ENCODE measurements around the gene TMIGD3.
A peak's percentile ranks its signal among the peaks of the same experiment; 100 is the strongest.

TMIGD3 gene

DNA sequence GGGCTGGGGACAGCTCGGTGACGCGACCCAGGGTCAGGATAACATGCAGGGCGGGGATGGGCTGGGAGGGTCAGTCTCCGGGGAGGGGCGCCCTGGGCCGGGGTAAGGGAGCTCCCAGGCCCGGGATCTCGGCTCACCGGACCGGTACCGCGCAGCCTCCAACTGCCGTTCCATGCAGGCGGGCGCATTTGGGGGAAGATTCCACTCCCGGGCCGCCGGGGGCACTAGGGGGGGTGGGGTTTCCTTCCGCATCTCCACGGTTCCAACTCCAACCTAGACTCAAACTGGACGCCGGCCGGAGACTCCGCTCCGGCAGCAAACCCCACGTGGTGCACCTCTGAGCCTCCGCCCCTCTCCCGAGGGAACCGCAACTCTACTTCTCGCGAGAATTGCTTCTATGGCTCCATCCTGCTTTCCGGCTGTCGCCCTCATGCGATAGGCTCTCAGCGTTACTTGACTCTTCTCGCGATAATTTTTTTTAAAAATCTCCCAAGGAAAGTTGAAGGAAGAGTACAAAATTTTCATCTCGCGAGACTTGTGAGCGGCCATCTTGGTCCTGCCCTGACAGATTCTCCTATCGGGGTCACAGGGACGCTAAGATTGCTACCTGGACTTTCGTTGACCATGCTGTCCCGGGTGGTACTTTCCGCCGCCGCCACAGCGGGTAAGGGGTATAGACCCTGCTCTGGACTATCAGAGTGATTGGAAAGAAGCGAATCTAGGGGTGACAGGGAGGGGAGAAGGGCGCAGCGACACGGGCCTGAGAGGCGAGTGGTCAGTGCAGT, 54.3 kb downstream of the TMIGD3 start, which contains the start of the genes ATP5PB and WDR77 (continued):
- TF ChIP-seq, protein P1, sequence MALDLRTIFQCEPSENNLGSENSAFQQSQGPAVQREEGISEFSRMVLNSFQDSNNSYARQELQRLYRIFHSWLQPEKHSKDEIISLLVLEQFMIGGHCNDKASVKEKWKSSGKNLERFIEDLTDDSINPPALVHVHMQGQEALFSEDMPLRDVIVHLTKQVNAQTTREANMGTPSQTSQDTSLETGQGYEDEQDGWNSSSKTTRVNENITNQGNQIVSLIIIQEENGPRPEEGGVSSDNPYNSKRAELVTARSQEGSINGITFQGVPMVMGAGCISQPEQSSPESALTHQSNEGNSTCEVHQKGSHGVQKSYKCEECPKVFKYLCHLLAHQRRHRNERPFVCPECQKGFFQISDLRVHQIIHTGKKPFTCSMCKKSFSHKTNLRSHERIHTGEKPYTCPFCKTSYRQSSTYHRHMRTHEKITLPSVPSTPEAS (tag by site-specific recombination; IDR thresholded peaks at IDR 0.05): no peak
- TF ChIP-seq HOXA7 (CRISPR knock-in tag; IDR thresholded peaks at IDR 0.05; ENCODE audit: borderline replicate concordance): no peak
- TF ChIP-seq, protein P2, sequence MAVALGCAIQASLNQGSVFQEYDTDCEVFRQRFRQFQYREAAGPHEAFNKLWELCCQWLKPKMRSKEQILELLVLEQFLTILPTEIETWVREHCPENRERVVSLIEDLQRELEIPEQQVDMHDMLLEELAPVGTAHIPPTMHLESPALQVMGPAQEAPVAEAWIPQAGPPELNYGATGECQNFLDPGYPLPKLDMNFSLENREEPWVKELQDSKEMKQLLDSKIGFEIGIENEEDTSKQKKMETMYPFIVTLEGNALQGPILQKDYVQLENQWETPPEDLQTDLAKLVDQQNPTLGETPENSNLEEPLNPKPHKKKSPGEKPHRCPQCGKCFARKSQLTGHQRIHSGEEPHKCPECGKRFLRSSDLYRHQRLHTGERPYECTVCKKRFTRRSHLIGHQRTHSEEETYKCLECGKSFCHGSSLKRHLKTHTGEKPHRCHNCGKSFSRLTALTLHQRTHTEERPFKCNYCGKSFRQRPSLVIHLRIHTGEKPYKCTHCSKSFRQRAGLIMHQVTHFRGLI (tag by site-specific recombination; IDR thresholded peaks at IDR 0.05): 0 out of 2 replicates have a peak, but pooled peaks have one; percentile 10
- TF ChIP-seq, protein P3, sequence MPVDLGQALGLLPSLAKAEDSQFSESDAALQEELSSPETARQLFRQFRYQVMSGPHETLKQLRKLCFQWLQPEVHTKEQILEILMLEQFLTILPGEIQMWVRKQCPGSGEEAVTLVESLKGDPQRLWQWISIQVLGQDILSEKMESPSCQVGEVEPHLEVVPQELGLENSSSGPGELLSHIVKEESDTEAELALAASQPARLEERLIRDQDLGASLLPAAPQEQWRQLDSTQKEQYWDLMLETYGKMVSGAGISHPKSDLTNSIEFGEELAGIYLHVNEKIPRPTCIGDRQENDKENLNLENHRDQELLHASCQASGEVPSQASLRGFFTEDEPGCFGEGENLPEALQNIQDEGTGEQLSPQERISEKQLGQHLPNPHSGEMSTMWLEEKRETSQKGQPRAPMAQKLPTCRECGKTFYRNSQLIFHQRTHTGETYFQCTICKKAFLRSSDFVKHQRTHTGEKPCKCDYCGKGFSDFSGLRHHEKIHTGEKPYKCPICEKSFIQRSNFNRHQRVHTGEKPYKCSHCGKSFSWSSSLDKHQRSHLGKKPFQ (tag by site-specific recombination; IDR thresholded peaks at IDR 0.05): no peak
- no peak for TF ChIP-seq ZNF266 (tag by site-specific recombination; IDR thresholded peaks at IDR 0.05; ENCODE audit: low read depth)
- peak; percentile 56 for TF ChIP-seq ZXDB (tag by site-specific recombination; IDR thresholded peaks at IDR 0.05)
- no peak for TF ChIP-seq ZNF791 (tag by site-specific recombination; IDR thresholded peaks at IDR 0.05)
- TF ChIP-seq, protein P4, sequence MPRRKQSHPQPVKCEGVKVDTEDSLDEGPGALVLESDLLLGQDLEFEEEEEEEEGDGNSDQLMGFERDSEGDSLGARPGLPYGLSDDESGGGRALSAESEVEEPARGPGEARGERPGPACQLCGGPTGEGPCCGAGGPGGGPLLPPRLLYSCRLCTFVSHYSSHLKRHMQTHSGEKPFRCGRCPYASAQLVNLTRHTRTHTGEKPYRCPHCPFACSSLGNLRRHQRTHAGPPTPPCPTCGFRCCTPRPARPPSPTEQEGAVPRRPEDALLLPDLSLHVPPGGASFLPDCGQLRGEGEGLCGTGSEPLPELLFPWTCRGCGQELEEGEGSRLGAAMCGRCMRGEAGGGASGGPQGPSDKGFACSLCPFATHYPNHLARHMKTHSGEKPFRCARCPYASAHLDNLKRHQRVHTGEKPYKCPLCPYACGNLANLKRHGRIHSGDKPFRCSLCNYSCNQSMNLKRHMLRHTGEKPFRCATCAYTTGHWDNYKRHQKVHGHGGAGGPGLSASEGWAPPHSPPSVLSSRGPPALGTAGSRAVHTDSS (tag by site-specific recombination; IDR thresholded peaks at IDR 0.05): no peak
- peak; percentile 55; the same call in 1 of the 2 replicates for TF ChIP-seq GLIS2 (tag by site-specific recombination; IDR thresholded peaks at IDR 0.05)
- no peak for TF ChIP-seq ZNF112 (tag by site-specific recombination; IDR thresholded peaks at IDR 0.05)
- TF ChIP-seq ZNF404 (tag by site-specific recombination; IDR thresholded peaks at IDR 0.05): no peak
- no peak for TF ChIP-seq ZNF548 (tag by site-specific recombination; IDR thresholded peaks at IDR 0.05)
- no peak for TF ChIP-seq RBAK (tag by site-specific recombination; IDR thresholded peaks at IDR 0.05)
- TF ChIP-seq ZNF350 (tag by site-specific recombination; IDR thresholded peaks at IDR 0.05): no peak
- no peak for TF ChIP-seq ZNF433 (tag by site-specific recombination; IDR thresholded peaks at IDR 0.05; ENCODE audit: low read depth)
- TF ChIP-seq ZNF394 (tag by site-specific recombination; IDR thresholded peaks at IDR 0.05; ENCODE audit: borderline replicate concordance): peak; percentile 46; the same call in 1 of the 2 replicates
- TF ChIP-seq, protein P5, sequence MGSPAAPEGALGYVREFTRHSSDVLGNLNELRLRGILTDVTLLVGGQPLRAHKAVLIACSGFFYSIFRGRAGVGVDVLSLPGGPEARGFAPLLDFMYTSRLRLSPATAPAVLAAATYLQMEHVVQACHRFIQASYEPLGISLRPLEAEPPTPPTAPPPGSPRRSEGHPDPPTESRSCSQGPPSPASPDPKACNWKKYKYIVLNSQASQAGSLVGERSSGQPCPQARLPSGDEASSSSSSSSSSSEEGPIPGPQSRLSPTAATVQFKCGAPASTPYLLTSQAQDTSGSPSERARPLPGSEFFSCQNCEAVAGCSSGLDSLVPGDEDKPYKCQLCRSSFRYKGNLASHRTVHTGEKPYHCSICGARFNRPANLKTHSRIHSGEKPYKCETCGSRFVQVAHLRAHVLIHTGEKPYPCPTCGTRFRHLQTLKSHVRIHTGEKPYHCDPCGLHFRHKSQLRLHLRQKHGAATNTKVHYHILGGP (tag by site-specific recombination; IDR thresholded peaks at IDR 0.05): no peak
- TF ChIP-seq, protein P6, sequence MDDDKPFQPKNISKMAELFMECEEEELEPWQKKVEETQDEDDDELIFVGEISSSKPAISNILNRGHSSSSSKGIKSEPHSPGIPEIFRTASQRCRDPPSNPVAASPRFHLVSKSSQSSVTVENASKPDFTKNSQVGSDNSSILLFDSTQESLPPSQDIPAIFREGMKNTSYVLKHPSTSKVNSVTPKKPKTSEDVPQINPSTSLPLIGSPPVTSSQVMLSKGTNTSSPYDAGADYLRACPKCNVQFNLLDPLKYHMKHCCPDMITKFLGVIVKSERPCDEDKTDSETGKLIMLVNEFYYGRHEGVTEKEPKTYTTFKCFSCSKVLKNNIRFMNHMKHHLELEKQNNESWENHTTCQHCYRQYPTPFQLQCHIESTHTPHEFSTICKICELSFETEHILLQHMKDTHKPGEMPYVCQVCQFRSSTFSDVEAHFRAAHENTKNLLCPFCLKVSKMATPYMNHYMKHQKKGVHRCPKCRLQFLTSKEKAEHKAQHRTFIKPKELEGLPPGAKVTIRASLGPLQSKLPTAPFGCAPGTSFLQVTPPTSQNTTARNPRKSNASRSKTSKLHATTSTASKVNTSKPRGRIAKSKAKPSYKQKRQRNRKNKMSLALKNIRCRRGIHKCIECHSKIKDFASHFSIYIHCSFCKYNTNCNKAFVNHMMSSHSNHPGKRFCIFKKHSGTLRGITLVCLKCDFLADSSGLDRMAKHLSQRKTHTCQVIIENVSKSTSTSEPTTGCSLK (tag by site-specific recombination; IDR thresholded peaks at IDR 0.05): no peak
- TF ChIP-seq ZNF423 (tag by site-specific recombination; IDR thresholded peaks at IDR 0.05): no peak
- no peak for TF ChIP-seq REPIN1 (tag by site-specific recombination; IDR thresholded peaks at IDR 0.05; ENCODE audit: low read depth)
- no peak for TF ChIP-seq ZNF701 (tag by site-specific recombination; IDR thresholded peaks at IDR 0.05)
- peak; percentile 94 for TF ChIP-seq ZBTB17 (tag by site-specific recombination; IDR thresholded peaks at IDR 0.05)
- no peak; the same call in 1 of the 2 replicates for TF ChIP-seq ZNF24 (tag by site-specific recombination; IDR thresholded peaks at IDR 0.05)
- TF ChIP-seq FEZF1 (tag by site-specific recombination; IDR thresholded peaks at IDR 0.05): no peak
- TF ChIP-seq, protein P7, sequence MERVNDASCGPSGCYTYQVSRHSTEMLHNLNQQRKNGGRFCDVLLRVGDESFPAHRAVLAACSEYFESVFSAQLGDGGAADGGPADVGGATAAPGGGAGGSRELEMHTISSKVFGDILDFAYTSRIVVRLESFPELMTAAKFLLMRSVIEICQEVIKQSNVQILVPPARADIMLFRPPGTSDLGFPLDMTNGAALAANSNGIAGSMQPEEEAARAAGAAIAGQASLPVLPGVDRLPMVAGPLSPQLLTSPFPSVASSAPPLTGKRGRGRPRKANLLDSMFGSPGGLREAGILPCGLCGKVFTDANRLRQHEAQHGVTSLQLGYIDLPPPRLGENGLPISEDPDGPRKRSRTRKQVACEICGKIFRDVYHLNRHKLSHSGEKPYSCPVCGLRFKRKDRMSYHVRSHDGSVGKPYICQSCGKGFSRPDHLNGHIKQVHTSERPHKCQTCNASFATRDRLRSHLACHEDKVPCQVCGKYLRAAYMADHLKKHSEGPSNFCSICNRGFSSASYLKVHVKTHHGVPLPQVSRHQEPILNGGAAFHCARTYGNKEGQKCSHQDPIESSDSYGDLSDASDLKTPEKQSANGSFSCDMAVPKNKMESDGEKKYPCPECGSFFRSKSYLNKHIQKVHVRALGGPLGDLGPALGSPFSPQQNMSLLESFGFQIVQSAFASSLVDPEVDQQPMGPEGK (tag by site-specific recombination; IDR thresholded peaks at IDR 0.05): peak; percentile 15; the same call in 1 of the 2 replicates
- TF ChIP-seq ZNF341 (tag by site-specific recombination; IDR thresholded peaks at IDR 0.05; ENCODE audit: low read depth): peak; percentile 46

Measured in HEK293 (cell line).